ENCODE measurements around the gene ACP4.
A peak's percentile ranks its signal among the peaks of the same experiment; 100 is the strongest.

The ACP4 gene

DNA sequence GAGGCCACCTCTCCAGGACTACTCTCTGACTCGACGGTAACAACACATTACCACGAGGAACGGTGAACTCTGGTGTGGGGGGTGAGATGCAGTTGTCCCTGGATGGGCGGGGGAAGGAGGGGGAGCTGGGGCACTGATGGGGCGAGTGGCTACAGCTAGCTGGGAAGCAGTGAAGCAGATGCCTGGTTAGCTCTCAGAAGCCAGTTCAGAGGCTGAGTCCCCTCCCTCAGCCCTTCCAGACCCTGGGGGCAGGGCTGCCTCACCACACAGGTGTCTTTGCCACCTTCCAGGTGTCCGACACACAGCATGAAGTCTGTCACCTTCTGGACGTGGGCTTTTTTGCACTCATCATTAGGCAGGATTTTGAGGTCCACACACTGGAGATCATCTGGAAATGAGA, 29.4 kb downstream of the ACP4 start:
- POLR2A ChIA-PET = no interaction called here
- Histone ChIP-seq H3K36me3 (ENCODE audit: control insufficient read depth in 4 of 4, insufficient read depth in 4 of 4, low read length in 3 of 4) (no peaks in the 10 kb centered on the region), H3K27ac (ENCODE audit: insufficient read depth in 1 of 2, low read depth in 1 of 2, low read length in 2 of 2, poor library complexity in 1 of 2, severe bottlenecking in 2 of 2) (no peak overlapping the region), H3K9me3 (ENCODE audit: control extremely low read depth in 1 of 5, control insufficient read depth in 4 of 5, insufficient read depth in 2 of 5, low read depth in 1 of 5, low read length in 4 of 5) (peaks cover 0 to 7% (median 0%) of the 10 kb centered on the region in 5 experiments), H3K4me1 (ENCODE audit: control extremely low read depth in 1 of 4, control insufficient read depth in 4 of 4, insufficient read depth in 4 of 4, low read length in 3 of 4) (peaks cover 0 to 15% (median 10%) of the 10 kb centered on the region in 4 experiments), H3K27me3 (replicated peaks in 2 of 5; ENCODE audit: control insufficient read depth in 4 of 5, insufficient read depth in 5 of 5, low read length in 4 of 5) (peaks cover 5 to 98% (median 40%) of the 10 kb centered on the region in 5 experiments), H3K4me3 (ENCODE audit: control insufficient read depth in 1 of 7, extremely low read depth in 1 of 7, insufficient read depth in 4 of 7, low read depth in 2 of 7, low read length in 6 of 7) (no peak overlapping the region)
- CTCF ChIA-PET = no interaction called here
- WGBS (ENCODE audit: insufficient coverage) = 35% methylated on average over 6 of the region's 8 CpGs
- DNase-seq = no peak

GRCh38 chr19:50820086-50820485, 29.9 kb downstream of the ACP4 start:
- peaks cover 0 to 7% (median 0%) of the 10 kb centered on the region in 5 experiments for H3K9me3 ChIP-seq (ENCODE audit: control extremely low read depth in 1 of 5, control insufficient read depth in 4 of 5, insufficient read depth in 2 of 5, low read depth in 1 of 5, low read length in 4 of 5)
- no peaks in the 10 kb centered on the region for H3K36me3 ChIP-seq (ENCODE audit: control insufficient read depth in 4 of 4, insufficient read depth in 4 of 4, low read length in 3 of 4)
- CTCF ChIA-PET = no interaction called here
- no peak for DNase-seq
- H3K27ac ChIP-seq (ENCODE audit: insufficient read depth in 1 of 2, low read depth in 1 of 2, low read length in 2 of 2, poor library complexity in 1 of 2, severe bottlenecking in 2 of 2) = no peak overlapping the region
- POLR2A ChIA-PET = no interaction called here
- H3K27me3 ChIP-seq (replicated peaks in 2 of 5; ENCODE audit: control insufficient read depth in 4 of 5, insufficient read depth in 5 of 5, low read length in 4 of 5) = peaks cover 5 to 95% (median 40%) of the 10 kb centered on the region in 5 experiments
- H3K4me3 ChIP-seq (ENCODE audit: control insufficient read depth in 1 of 7, extremely low read depth in 1 of 7, insufficient read depth in 4 of 7, low read depth in 2 of 7, low read length in 6 of 7) = no peak overlapping the region
- WGBS (ENCODE audit: insufficient coverage) = 2% methylated on average over 9 of the region's 15 CpGs
- peaks cover 0 to 15% (median 10%) of the 10 kb centered on the region in 4 experiments for H3K4me1 ChIP-seq (ENCODE audit: control extremely low read depth in 1 of 4, control insufficient read depth in 4 of 4, insufficient read depth in 4 of 4, low read length in 3 of 4)

DNA sequence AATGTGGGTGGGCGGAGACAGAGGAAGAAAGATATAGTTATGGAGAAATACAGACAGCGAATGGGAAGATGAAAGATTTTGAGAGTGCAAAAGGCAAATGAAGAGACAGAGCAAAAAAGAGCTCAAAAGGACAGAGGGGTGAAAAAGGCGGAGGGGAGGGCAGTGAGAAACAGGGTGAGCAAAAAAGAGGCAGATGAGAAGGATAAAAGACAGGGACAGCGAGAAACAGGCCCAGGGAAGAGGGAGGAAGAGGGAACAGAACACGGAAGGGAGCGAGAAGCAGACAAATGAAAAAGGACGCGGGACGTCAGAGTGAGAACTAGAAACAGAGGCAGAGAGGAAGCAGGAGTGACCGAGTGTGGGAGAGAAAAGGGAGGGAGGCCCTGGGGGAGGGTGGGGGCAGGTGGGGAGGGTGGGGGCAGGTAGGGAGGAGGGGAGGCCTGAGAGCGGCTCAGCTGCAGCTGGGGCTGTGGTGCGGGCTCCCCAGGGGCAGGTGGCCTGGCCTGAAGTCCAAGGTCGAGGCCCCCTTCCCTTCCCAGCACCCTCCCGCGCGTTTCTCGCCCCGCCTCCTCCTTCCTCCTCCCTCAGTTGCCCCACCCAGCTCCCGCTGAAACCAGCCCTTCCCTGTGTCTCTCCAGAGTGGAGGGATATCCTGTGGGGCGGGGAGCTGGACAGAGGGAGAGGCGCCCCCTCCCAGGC, 30.5 kb downstream of the ACP4 start:
- H3K27me3 ChIP-seq (replicated peaks in 2 of 5; ENCODE audit: control insufficient read depth in 4 of 5, insufficient read depth in 5 of 5, low read length in 4 of 5) = peaks cover 5 to 90% (median 41%) of the 10 kb centered on the region in 5 experiments
- H3K27ac ChIP-seq (ENCODE audit: insufficient read depth in 1 of 2, low read depth in 1 of 2, low read length in 2 of 2, poor library complexity in 1 of 2, severe bottlenecking in 2 of 2) = peak overlapping the region in 1 of 2 experiments; percentile 54
- H3K4me3 ChIP-seq (ENCODE audit: control insufficient read depth in 1 of 7, extremely low read depth in 1 of 7, insufficient read depth in 4 of 7, low read depth in 2 of 7, low read length in 6 of 7) = no peak overlapping the region
- DNase-seq = no peak
- no peaks in the 10 kb centered on the region for H3K36me3 ChIP-seq (ENCODE audit: control insufficient read depth in 4 of 4, insufficient read depth in 4 of 4, low read length in 3 of 4)
- ChIA-PET POLR2A (no interaction called here), CTCF (no interaction called here)
- 9% methylated on average over 12 of the region's 21 CpGs for WGBS (ENCODE audit: insufficient coverage)
- peaks cover 0 to 15% (median 10%) of the 10 kb centered on the region in 4 experiments for H3K4me1 ChIP-seq (ENCODE audit: control extremely low read depth in 1 of 4, control insufficient read depth in 4 of 4, insufficient read depth in 4 of 4, low read length in 3 of 4)
- H3K9me3 ChIP-seq (ENCODE audit: control extremely low read depth in 1 of 5, control insufficient read depth in 4 of 5, insufficient read depth in 2 of 5, low read depth in 1 of 5, low read length in 4 of 5) = peaks cover 0 to 3% (median 0%) of the 10 kb centered on the region in 5 experiments

DNA sequence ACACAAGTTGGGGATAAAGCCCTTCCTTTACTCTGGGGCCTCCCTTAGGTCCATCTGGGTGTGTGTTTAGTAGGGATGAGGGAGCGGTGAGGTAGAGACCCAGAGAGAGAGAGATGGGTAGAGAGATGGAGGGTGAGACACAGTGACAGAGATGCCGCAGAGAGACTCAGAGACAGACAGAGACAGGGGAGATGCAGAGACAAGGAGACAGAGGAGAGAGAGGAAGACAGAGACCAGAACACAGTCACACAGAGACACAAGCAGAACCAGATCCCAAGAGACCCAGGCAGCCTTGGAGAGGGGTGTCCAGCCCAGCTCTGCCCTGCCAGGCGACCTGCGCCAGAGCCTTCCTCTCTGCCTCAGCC, 31.0 kb downstream of the ACP4 start:
- H3K9me3 ChIP-seq (ENCODE audit: control extremely low read depth in 1 of 5, control insufficient read depth in 4 of 5, insufficient read depth in 2 of 5, low read depth in 1 of 5, low read length in 4 of 5) = no peaks in the 10 kb centered on the region
- WGBS (ENCODE audit: insufficient coverage) = 63% methylated on average over 2 of the region's 4 CpGs
- peaks cover 4 to 86% (median 43%) of the 10 kb centered on the region in 5 experiments for H3K27me3 ChIP-seq (replicated peaks in 2 of 5; ENCODE audit: control insufficient read depth in 4 of 5, insufficient read depth in 5 of 5, low read length in 4 of 5)
- CTCF ChIA-PET = no interaction called here
- H3K36me3 ChIP-seq (ENCODE audit: control insufficient read depth in 4 of 4, insufficient read depth in 4 of 4, low read length in 3 of 4) = no peaks in the 10 kb centered on the region
- DNase-seq = no peak
- no peak overlapping the region for H3K4me3 ChIP-seq (ENCODE audit: control insufficient read depth in 1 of 7, extremely low read depth in 1 of 7, insufficient read depth in 4 of 7, low read depth in 2 of 7, low read length in 6 of 7)
- POLR2A ChIA-PET = no interaction called here
- H3K27ac ChIP-seq (ENCODE audit: insufficient read depth in 1 of 2, low read depth in 1 of 2, low read length in 2 of 2, poor library complexity in 1 of 2, severe bottlenecking in 2 of 2) = peak overlapping the region in 1 of 2 experiments; percentile 54
- H3K4me1 ChIP-seq (ENCODE audit: control extremely low read depth in 1 of 4, control insufficient read depth in 4 of 4, insufficient read depth in 4 of 4, low read length in 3 of 4) = peaks cover 0 to 15% (median 10%) of the 10 kb centered on the region in 4 experiments

GRCh38 chr19:50821622-50822021, 31.4 kb downstream of the ACP4 start:
- Histone ChIP-seq H3K36me3 (ENCODE audit: control insufficient read depth in 4 of 4, insufficient read depth in 4 of 4, low read length in 3 of 4) (no peaks in the 10 kb centered on the region), H3K9me3 (ENCODE audit: control extremely low read depth in 1 of 5, control insufficient read depth in 4 of 5, insufficient read depth in 2 of 5, low read depth in 1 of 5, low read length in 4 of 5) (peaks cover 0 to 2% (median 0%) of the 10 kb centered on the region in 5 experiments), H3K4me3 (ENCODE audit: control insufficient read depth in 1 of 7, extremely low read depth in 1 of 7, insufficient read depth in 4 of 7, low read depth in 2 of 7, low read length in 6 of 7) (no peak overlapping the region), H3K27me3 (replicated peaks in 2 of 5; ENCODE audit: control insufficient read depth in 4 of 5, insufficient read depth in 5 of 5, low read length in 4 of 5) (peaks cover 2 to 86% (median 39%) of the 10 kb centered on the region in 5 experiments), H3K27ac (ENCODE audit: insufficient read depth in 1 of 2, low read depth in 1 of 2, low read length in 2 of 2, poor library complexity in 1 of 2, severe bottlenecking in 2 of 2) (no peak overlapping the region), H3K4me1 (ENCODE audit: control extremely low read depth in 1 of 4, control insufficient read depth in 4 of 4, insufficient read depth in 4 of 4, low read length in 3 of 4) (peaks cover 0 to 15% (median 10%) of the 10 kb centered on the region in 4 experiments)
- 57% methylated on average over 7 of the region's 8 CpGs for WGBS (ENCODE audit: insufficient coverage)
- ChIA-PET CTCF (no interaction called here), POLR2A (no interaction called here)
- no peak for DNase-seq

DNA sequence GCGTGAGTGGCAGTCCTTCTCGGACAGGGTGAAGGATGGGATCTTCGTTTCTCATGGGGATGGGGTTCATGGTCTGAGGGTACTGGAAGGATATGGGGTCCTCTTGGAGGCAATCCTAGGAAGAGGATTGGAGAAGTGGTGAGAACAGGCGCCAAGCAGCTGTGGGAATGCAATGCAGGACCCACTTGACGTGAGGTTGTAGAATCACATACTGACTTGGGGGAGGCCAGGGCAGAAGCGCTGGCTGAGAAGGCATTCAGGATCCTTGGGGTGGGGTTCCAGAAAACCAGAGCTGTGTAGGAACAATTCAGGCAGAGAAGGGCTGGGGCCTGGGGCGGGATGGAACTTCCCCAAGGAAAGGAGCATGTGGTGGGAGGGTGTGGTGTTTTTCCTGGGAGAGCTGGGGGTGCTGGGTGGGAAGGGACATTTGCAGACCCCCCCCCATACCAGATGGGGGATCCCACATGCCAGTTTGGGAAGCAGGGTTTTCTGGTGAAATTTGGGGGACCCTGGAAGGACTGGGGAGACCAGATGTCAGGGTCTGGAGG, 32.5 kb downstream of the ACP4 start:
- H3K4me1 ChIP-seq (ENCODE audit: control extremely low read depth in 1 of 4, control insufficient read depth in 4 of 4, insufficient read depth in 4 of 4, low read length in 3 of 4) = peaks cover 0 to 15% (median 10%) of the 10 kb centered on the region in 4 experiments
- H3K27ac ChIP-seq (ENCODE audit: insufficient read depth in 1 of 2, low read depth in 1 of 2, low read length in 2 of 2, poor library complexity in 1 of 2, severe bottlenecking in 2 of 2) = no peak overlapping the region
- POLR2A ChIA-PET = no interaction called here
- H3K27me3 ChIP-seq (replicated peaks in 2 of 5; ENCODE audit: control insufficient read depth in 4 of 5, insufficient read depth in 5 of 5, low read length in 4 of 5) = peaks cover 2 to 86% (median 37%) of the 10 kb centered on the region in 5 experiments
- 64% methylated on average over 6 of the region's 7 CpGs for WGBS (ENCODE audit: insufficient coverage)
- CTCF ChIA-PET = no interaction called here
- H3K4me3 ChIP-seq (ENCODE audit: control insufficient read depth in 1 of 7, extremely low read depth in 1 of 7, insufficient read depth in 4 of 7, low read depth in 2 of 7, low read length in 6 of 7) = no peak overlapping the region
- H3K36me3 ChIP-seq (ENCODE audit: control insufficient read depth in 4 of 4, insufficient read depth in 4 of 4, low read length in 3 of 4) = no peaks in the 10 kb centered on the region
- peaks cover 0 to 7% (median 3%) of the 10 kb centered on the region in 5 experiments for H3K9me3 ChIP-seq (ENCODE audit: control extremely low read depth in 1 of 5, control insufficient read depth in 4 of 5, insufficient read depth in 2 of 5, low read depth in 1 of 5, low read length in 4 of 5)
- DNase-seq = no peak

- H3K36me3 ChIP-seq (ENCODE audit: control insufficient read depth in 4 of 4, insufficient read depth in 4 of 4, low read length in 3 of 4) = no peaks in the 10 kb centered on the region
- peaks cover 0 to 7% (median 3%) of the 10 kb centered on the region in 5 experiments for H3K9me3 ChIP-seq (ENCODE audit: control extremely low read depth in 1 of 5, control insufficient read depth in 4 of 5, insufficient read depth in 2 of 5, low read depth in 1 of 5, low read length in 4 of 5)
- no peak for DNase-seq
- ChIA-PET POLR2A (no interaction called here), CTCF (no interaction called here)
- no peak within 1 kb of the TSS for H3K4me3 ChIP-seq (ENCODE audit: control insufficient read depth in 1 of 7, extremely low read depth in 1 of 7, insufficient read depth in 4 of 7, low read depth in 2 of 7, low read length in 6 of 7)
- no peak within 1 kb of the TSS for H3K27ac ChIP-seq (ENCODE audit: insufficient read depth in 1 of 2, low read depth in 1 of 2, low read length in 2 of 2, poor library complexity in 1 of 2, severe bottlenecking in 2 of 2)
- peaks cover 2 to 78% (median 36%) of the 10 kb centered on the region in 5 experiments for H3K27me3 ChIP-seq (replicated peaks in 2 of 5; ENCODE audit: control insufficient read depth in 4 of 5, insufficient read depth in 5 of 5, low read length in 4 of 5)
- peaks cover 0 to 8% (median 5%) of the 10 kb centered on the region in 4 experiments for H3K4me1 ChIP-seq (ENCODE audit: control extremely low read depth in 1 of 4, control insufficient read depth in 4 of 4, insufficient read depth in 4 of 4, low read length in 3 of 4)
- WGBS (ENCODE audit: insufficient coverage) = 84% methylated on average over 6 of the region's 14 CpGs
Measured at GRCh38 chr19:50823389-50824042, 33.3 kb downstream of the ACP4 start, which contains the start of gene KLK1. Gene KLK1, minus strand, starts transcription at chr19:50823787. Its CDS starts 39 bp downstream, at chr19:50823748.
